Erythroblast (primary cell): Measurements from ENCODE around the gene GLRX5.

ENCODE experiments used
- GATA1 ChIP-seq: IDR thresholded peaks from 2 replicates; pipeline ENCODE4 v1.6.1; 2011; ENCODE audit warnings: low read depth, mild to moderate bottlenecking, control low read depth, low read length, moderate library complexity
- POLR2A ChIP-seq: IDR thresholded peaks from 2 replicates; pipeline ENCODE4 v1.6.1; 2011; ENCODE audit warnings: mild to moderate bottlenecking, low read length

GRCh38 chr14:95500772-95501401 is 34.0 kb upstream of the GLRX5 start:
- TF ChIP-seq POLR2A (no peak), GATA1 (no peak)
